Neural cell (in vitro differentiated cells): Measurements from ENCODE around the gene FBXO11.

Source experiments
- EP300 ChIP-seq: fragments of 450-650 bp; conservative IDR thresholded peaks from 2 replicates; pipeline ENCODE4 v1.6.1; 2014; ENCODE audit warnings: antibody characterized with exemption, mild to moderate bottlenecking, moderate library complexity; ENCODE audit not compliant: poor library complexity, severe bottlenecking
- EZH2 ChIP-seq: fragments of 200-600, 300-800 bp; shearing (Covaris generic), sonication (generic); IDR thresholded peaks from 2 replicates; pipeline ENCODE4 v1.6.1; 2014; ENCODE audit warnings: antibody characterized with exemption, low read length, borderline replicate concordance, mild to moderate bottlenecking; ENCODE audit not compliant: insufficient read depth, poor library complexity, severe bottlenecking
- POLR2AphosphoS5 ChIP-seq: IDR thresholded peaks from 2 replicates; pipeline ENCODE4 v1.6.1; 2012
- RAD21 ChIP-seq: fragments of 450-650 bp; conservative IDR thresholded peaks from 2 replicates; pipeline ENCODE4 v1.6.1; 2014; ENCODE audit warnings: antibody characterized with exemption, mild to moderate bottlenecking, moderate library complexity
- SMC3 ChIP-seq: fragments of 450-650 bp; conservative IDR thresholded peaks from 2 replicates; pipeline ENCODE4 v1.6.1; 2014; ENCODE audit warnings: antibody characterized with exemption, mild to moderate bottlenecking, moderate library complexity; ENCODE audit not compliant: poor library complexity
- TAF1 ChIP-seq: IDR thresholded peaks from 2 replicates; pipeline ENCODE4 v1.6.1; 2012; ENCODE audit warnings: low read depth
- TF ChIP-seq, protein P1 (sequence below): fragments of 450-650 bp; IDR thresholded peaks from 2 replicates; pipeline ENCODE4 v1.5.1; 2014; ENCODE audit warnings: antibody characterized with exemption, mild to moderate bottlenecking, moderate library complexity; ENCODE audit not compliant: poor library complexity, severe bottlenecking
- TF ChIP-seq, protein P2 (sequence below): IDR thresholded peaks from 2 replicates; pipeline ENCODE4 v1.6.1; 2012; ENCODE audit warnings: borderline replicate concordance

DNA sequence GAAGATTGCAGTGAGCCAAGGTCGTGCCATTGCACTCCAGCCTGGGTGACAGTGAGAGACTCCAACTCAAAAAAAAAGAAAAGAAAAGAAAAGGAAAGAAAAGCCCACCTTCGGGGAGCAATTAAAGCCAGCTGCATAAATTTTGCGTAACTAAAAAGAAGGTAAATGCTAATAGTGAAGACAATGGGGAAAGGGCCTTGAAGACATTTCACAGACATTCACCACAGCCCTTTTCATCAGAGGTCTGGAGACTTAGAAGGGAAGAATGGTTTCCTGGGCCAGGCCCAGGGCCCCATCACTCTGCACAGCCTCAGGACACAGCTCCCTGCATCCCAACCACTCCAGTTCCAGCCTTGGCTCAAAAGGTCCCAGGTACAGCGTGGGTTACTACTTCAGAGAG is 158.4 kb downstream of the FBXO11 start:
- TF ChIP-seq, protein P1, sequence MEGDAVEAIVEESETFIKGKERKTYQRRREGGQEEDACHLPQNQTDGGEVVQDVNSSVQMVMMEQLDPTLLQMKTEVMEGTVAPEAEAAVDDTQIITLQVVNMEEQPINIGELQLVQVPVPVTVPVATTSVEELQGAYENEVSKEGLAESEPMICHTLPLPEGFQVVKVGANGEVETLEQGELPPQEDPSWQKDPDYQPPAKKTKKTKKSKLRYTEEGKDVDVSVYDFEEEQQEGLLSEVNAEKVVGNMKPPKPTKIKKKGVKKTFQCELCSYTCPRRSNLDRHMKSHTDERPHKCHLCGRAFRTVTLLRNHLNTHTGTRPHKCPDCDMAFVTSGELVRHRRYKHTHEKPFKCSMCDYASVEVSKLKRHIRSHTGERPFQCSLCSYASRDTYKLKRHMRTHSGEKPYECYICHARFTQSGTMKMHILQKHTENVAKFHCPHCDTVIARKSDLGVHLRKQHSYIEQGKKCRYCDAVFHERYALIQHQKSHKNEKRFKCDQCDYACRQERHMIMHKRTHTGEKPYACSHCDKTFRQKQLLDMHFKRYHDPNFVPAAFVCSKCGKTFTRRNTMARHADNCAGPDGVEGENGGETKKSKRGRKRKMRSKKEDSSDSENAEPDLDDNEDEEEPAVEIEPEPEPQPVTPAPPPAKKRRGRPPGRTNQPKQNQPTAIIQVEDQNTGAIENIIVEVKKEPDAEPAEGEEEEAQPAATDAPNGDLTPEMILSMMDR, result no peak
- no peak for TF ChIP-seq EP300
- no peak for TF ChIP-seq RAD21
- TF ChIP-seq POLR2AphosphoS5, result no peak
- no peak for TF ChIP-seq EZH2
- TF ChIP-seq, protein P2, sequence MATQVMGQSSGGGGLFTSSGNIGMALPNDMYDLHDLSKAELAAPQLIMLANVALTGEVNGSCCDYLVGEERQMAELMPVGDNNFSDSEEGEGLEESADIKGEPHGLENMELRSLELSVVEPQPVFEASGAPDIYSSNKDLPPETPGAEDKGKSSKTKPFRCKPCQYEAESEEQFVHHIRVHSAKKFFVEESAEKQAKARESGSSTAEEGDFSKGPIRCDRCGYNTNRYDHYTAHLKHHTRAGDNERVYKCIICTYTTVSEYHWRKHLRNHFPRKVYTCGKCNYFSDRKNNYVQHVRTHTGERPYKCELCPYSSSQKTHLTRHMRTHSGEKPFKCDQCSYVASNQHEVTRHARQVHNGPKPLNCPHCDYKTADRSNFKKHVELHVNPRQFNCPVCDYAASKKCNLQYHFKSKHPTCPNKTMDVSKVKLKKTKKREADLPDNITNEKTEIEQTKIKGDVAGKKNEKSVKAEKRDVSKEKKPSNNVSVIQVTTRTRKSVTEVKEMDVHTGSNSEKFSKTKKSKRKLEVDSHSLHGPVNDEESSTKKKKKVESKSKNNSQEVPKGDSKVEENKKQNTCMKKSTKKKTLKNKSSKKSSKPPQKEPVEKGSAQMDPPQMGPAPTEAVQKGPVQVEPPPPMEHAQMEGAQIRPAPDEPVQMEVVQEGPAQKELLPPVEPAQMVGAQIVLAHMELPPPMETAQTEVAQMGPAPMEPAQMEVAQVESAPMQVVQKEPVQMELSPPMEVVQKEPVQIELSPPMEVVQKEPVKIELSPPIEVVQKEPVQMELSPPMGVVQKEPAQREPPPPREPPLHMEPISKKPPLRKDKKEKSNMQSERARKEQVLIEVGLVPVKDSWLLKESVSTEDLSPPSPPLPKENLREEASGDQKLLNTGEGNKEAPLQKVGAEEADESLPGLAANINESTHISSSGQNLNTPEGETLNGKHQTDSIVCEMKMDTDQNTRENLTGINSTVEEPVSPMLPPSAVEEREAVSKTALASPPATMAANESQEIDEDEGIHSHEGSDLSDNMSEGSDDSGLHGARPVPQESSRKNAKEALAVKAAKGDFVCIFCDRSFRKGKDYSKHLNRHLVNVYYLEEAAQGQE, result no peak
- no peak for TF ChIP-seq SMC3
- TF ChIP-seq TAF1, result no peak
